Hematopoietic multipotent progenitor cell treated with erythropoietin and hydrocortisone succinate and interleukin-3 and kit ligand, for 6 days (in vitro differentiated cells): ENCODE data around the gene CNTN5.

Experiments
- DNase-seq: peaks from one replicate; pipeline ENCODE4 v3.0.0-alpha.2; 2015

The CNTN5 gene

DNA sequence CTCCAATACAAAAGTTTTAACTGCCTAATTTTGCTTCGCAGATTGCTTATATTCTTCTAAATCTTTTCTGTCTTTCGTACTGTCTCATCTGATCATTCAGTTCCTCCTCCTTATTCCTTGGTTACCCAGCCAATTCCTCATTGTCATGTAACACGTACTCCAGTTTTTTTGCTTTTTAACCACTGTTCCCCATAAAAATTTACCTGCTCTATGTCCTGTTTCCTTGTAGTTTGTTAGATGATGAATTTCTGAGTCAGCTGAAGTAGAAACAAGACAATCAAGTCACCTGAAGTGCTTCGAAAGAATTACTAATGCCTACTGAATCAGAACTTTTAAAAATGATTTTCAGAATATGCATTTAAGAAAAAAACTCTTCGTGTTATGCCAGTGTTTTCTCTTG lies 150.6 kb downstream of the CNTN5 start:
- DNase-seq: no peak

DNA sequence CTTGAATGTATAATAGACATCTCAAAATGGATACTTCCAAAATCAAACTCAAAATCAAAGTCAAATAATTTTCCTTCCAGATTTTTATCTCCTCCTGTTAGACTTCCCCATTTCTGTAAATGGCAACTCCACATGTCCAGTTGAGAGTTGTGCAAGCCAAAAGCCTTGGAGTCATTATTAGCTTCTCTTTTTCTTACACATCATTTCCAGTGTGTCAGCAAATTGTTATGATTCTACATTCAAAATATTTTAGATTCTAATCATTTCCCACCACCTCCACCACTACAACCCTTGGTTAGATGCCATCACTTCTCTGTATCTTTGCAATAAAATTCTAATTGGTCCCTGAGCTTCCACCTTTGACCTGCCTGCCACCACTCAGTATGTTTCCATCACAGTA lies 155.7 kb downstream of the CNTN5 start:
- DNase-seq: no peak

DNA sequence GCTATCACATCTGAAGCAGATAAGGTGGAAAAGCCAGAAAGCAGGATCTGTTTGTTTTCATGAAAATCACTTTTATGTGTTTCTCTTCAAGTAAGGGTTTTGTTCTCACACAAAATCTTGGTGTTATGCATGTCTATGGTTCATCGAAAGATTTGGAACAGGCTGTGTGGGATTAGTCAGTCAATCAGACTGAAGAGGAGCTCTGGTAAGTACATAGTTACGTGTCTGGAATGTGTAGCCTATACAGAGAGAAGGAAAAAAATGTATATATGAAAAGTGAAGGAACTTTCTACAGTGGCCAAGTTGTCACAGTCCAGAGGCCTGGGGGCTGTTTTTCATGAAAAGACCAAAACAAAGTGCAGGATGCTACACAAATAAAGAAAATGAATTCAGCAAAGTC lies 156.7 kb downstream of the CNTN5 start:
- no peak for DNase-seq

DNA sequence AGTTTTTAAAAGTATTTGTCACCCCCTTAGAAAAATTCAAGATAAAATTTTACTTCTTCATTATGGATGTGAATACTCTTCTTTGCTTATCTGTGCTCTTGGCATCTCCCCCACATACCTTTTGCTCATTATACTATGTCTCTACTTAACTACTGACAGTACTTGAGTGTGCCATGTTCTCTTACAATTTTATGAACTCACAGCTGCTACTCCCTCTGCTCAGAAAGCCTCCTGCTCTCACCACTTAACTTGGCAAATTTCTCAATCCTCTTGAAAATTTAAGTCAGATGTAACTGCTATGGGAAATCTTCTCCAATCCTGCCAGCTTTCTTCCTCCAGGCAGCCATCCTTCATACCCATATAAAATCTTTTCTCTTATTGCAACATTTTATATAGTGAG lies 163.4 kb downstream of the CNTN5 start:
- no peak for DNase-seq

DNA sequence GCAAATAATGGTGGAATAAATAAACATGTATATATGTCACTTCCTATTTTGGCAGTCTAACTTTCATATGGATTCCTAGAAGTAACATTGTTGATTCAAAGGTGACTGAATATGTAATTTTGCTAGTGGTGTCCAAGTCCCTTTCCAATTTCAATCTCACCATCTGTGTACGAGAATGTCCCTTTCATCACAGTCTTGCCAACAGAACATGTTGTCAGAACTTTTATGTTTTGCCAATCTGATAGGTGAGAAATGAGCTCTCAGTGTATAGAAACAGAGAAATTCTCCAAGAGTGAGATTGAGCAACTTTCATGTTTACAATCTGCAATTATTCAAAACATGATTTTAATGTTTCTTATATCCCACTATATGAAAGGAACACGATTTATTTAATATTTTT lies 167.5 kb downstream of the CNTN5 start:
- DNase-seq: no peak

DNA sequence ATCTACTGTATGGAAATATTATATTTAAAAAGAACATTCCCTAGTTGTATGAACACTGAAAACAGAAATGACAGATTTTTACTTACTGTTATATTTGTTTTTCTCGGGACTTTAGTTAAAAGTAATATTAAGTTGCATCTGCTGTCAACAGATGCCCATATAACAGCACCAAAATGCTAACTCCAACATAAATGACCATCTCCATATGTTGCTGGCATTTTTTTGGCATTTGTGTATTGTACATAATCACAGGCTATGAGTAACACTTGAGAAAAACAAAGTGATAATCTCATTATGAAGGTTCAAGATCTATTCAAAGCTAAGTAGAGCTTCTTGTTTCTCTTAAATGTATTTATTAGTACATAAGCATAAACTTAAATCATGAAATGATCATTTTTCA lies 172.0 kb downstream of the CNTN5 start:
- DNase-seq: no peak

DNA sequence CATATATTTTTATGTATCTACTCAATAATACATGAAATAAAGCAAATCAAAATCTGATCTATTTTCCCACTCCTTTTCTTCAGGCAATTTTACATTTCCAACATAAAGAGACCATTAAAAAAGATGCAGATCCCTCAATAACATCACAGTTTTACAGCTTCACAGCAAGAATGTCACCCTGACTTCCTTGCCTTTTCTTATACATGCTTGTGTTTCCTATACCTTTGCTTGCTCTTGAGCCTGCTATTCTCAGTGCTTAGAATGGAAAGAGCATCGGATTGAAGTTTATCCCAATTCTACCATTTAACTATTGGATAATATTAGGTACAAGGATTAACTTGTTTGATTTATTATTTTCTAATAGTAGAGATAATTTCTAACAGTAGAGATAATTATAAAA lies 176.7 kb downstream of the CNTN5 start:
- DNase-seq: no peak

DNA sequence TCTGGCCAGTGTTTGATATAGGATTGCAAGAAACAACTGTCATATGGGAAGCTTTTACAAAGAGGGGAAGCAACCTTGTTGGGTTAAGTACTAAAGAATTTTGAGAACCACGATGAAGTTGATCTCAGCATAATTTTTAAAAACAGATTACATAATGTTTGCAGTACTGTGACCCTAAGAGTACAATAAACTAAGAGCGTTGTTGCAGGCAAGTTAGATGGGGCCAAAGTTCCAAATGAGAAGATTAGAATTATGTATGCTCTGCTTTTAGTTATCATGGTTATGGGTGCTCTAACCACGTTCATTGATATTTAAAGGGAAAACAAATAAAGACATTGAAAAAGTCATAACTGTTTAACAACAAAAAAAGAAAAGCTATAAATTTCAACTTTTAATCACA lies 177.5 kb downstream of the CNTN5 start:
- DNase-seq: no peak

DNA sequence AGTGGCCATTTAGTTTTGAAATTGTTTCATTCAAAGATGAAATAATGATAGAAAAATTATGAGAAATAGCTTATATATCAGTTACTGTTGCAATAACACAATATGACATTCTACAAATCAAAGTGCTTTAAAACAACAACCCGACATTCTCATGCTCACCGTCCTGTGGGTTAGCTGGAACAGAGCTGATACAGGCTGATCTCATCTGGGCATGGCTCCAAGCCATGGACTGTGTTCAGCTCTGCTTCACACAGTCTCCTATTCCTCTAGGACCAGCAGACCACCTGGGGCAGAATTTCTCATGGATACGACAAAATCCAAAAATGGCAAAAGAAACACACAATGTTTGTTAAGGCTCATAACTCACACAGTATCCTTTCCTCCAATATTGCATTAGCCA lies 178.6 kb downstream of the CNTN5 start:
- DNase-seq: no peak

DNA sequence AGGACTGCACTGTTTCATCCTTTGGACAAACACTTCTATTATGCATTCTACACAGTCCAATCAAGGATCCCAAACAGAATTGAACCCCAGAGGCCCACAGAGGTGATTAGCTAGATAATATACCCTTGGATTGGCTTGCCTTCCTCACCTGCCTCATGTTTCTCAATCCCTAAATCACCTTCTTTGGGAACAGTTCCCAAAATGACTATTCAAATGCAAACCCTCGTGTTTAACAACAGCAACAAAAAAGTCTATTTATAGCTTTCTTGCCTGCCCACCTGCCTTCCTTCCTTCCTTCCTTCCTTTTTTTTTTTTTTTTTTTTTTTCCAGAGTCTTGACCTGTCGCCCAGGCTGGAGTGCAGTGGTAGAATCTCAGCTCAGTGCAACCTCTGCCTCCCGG lies 180.0 kb downstream of the CNTN5 start:
- no peak for DNase-seq

DNA sequence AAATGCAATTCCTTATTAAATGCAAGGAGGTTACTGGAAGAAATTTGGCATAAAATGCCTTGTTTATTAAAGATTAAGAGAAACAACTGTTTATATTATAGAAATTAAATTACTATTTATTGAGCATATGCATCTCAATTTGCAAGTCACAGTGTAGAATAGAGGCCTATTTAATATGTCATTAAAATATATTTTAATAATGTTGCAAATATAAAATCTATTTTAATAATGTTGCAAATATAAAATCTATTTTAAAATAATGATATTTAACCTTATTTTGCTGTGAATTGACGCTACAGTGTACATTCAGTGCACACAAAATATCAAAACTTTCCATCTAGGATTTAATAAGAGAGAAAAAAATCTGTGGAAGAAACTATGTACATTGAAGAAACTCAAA lies 188.1 kb downstream of the CNTN5 start:
- DNase-seq: no peak

DNA sequence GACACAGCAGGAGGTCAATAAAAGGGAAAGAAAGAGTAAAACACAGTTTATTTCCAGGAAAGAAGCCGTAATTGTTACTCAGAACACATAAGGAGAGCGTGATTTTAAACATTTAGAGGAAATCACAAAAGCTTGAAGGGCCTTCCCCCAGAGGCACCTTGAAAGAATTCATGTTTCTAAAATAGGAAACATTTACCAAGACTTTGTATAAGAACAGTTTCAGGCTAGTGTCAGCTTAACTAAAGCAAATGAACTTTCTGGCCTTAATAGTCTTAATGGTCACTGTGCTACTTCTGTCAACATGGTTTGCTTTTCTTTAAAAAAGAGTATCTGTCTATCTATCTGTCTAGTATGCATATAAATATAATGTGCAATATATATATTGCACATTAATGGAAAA lies 208.8 kb downstream of the CNTN5 start:
- DNase-seq: no peak

DNA sequence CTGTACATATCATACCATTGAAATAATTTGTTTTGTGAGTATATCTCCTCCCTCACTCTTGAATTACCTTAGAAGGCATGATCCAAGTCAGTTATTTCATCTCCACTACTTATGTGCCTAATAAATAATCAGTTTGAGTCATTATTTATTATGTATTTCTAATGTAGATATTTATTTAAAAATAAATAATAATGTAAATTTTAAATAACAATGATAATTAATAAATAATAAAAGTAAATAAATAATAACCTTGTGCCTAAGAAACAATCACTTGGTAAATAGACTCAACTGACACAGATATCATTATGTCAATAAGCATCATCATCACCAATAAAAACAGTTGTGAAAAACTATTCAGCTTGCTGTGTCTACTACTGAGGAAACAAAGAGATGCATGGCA lies 213.8 kb downstream of the CNTN5 start:
- no peak for DNase-seq

DNA sequence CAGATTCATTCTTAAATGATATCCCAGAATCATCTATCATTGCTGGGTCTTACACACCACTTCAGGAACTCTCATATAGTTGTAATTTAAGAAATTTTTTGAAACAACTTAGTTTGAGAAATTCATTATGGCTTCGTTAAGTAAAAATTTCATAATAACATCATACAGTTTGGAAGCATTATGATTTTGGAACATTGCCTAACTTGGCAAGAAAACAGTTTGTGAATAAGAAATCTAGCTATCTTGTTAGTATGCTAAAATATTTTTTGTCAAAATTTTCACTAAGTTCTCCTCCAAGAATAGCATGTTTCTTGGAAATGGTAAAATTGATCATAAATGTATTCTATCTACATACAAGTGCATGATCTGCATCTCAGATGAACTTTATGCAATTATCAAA lies 217.7 kb downstream of the CNTN5 start:
- no peak for DNase-seq

DNA sequence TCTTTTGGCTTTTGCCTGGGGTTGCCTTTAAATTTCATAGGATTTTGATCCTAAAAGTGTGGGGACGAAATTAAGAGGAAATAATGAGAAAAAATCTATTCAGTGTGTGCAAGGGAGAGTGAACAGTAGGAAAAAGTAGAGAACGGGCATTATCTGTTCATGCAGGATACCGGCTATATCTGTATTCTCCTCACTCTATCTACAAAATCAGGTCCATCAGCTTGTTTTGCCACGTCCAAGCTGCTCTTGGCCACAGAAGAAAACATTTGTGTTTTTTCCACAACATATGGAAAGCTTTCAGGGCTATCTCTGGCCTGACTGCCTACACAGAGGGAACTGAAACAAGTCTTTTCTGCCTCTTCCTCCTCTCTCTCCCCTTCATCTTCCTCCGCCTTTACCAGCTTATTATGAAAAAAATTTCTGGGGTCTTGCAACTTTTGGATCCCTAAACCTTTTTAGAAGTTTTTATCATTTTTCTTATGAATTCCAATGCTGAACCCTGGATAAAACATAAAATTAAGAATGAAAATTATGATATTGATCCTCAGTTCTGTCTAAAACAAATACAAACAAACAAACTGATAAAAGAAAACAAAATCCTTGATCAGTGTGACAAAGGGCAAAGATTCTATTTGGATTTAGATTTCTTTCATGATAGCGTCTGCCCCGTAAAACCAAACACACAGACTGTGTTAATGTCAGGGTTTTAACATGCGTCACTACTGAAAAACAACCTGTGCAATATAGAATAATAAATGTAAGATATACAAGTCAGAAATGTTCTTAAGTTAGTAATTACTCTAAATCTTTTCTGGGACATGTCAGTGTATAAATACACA lies 219.7 kb downstream of the CNTN5 start:
- DNase-seq: no peak

DNA sequence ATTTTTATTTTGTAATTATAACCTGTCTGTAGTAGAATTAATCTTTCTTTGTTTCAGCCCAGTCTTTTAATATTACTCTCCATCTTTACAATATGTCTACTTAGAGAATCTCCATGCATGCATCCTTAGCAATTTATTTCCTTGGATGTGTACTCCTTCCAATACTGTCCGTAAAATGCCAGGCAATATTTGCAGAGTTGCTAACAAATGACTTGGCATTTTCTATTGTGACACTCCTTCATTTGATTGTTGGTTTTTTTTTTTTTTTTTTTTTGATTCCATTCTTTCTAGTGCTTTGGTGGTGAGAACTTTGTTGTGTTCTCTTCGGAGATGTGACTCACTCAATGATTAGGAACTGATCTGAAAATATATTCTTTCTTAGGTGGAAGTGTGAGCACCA lies 220.3 kb downstream of the CNTN5 start:
- no peak for DNase-seq

DNA sequence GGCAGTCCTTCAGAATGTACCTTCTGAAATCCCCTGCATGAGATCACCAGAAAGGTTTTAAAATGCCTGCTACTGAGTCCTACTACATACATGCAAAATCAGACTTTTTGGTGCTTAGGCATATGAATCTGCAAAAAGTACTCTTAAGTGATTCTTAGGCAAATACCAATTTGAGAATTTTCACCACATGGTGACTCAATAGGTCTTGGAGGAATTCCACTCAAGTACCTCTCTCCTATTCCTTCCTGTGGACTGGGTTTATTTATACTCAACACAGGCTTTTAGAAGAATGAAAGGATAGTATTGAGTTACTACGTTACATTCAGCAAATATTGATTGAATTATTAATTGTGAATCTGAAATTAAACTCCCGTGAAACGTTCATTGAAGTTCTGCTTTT lies 223.9 kb downstream of the CNTN5 start:
- DNase-seq: no peak

DNA sequence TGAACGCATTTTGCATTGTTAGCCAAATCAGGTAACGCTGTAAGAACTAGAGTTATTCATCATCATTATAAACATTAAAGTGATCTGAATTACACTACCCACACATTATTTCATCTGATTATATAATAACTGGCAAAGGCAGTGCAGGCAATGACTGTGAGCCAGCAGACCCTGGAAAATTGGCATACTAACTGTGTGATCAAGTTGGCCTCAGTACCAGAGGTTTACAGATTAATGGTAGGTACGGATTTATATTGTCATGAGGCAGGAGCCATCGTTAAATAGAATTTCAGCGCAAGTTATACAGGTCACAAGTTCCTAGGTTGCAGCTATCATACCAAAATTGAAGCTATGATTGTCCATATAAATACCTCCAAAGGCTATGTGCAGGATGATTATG lies 225.4 kb downstream of the CNTN5 start:
- DNase-seq: no peak

DNA sequence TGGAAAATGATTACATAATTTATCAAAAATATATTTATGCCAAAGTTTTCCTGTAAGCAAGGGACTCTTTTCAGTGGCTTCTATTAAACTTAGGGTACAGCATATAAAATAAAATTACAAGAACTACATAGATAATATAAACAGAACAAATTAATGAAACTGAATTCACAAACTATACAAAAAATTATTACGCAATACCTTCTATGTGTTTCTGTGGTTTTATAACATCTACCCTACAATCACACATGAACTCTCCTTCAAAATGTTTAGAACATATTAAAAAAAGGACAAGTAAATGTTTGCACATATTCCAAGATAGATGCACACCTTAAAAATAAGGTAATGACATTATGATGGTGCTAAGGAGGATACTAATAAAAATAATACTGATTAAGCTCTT lies 235.9 kb downstream of the CNTN5 start:
- DNase-seq: no peak

DNA sequence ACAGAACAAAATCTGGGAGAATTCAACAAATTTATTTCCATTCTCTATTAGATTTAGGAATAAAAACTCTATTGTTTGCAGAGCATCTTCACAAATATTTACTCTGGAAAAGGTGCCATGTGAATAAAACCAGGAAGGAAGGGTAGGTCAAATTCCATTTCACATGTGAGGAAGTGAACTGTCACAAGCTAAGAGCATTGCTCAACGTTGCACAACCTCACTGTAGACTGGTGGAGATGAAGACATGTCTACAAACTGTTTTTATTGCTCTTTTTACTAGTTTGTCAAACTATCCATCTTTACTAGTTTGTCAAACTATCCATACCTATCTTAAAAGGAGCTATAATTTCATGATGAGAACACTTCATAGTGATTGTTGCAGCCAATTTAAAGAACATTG lies 236.4 kb downstream of the CNTN5 start:
- DNase-seq: peak; percentile 6

DNA sequence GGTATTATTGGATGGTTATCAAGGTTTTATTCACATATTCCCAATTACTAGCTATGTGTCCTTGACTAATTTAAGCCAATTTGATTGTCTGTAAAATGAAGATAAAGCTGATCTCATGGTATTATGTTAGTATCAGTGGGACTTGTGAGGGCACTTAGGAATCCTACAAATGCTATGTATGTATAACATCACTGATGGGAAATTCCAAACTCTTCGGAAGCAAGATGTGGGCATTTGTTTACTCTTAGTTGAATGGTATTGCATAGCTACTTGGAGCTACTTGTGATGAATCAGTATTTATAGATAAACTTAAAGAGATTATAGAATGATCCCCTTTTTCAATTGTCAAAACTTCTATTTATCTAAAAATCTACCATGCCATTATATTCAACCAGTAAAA lies 239.9 kb downstream of the CNTN5 start:
- DNase-seq: no peak

DNA sequence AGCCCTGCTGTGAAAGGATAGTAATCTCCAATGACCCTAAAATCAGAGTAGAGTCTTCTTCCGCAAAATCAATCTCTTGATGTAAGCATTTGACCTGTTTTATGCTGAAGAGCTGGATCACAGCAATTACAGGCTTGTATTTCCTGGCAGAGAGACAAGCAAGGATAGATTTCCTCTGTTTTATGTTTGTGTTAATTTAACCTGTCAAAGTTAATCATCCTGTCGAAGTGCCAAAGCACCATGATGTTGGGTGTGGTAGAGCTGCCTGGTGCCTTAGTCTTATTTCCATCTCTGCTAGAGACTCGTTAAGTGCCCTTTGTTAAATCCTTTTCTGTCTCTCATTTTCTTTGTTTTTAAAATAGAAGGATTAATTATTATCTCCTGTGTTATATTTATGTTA lies 248.1 kb downstream of the CNTN5 start:
- no peak for DNase-seq

DNA sequence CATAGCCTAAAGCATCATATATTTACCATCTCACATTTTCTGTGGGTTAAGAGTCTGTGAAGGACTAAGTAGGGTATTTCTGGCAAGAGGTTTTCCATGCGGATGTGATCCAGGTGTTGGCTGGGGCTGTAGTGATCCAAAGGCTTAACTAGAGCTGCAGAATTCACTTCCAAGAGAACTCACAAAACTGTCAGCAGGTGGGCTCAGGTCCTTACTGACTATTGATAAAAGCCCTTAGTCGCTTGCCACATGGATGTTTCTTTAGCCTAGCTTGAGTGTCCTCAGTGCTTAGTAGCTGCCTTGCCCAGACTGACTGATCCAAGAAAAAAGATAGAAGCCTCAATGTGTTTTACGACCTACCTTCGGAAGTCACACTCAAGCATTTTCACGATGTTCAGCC lies 250.8 kb downstream of the CNTN5 start:
- no peak for DNase-seq

DNA sequence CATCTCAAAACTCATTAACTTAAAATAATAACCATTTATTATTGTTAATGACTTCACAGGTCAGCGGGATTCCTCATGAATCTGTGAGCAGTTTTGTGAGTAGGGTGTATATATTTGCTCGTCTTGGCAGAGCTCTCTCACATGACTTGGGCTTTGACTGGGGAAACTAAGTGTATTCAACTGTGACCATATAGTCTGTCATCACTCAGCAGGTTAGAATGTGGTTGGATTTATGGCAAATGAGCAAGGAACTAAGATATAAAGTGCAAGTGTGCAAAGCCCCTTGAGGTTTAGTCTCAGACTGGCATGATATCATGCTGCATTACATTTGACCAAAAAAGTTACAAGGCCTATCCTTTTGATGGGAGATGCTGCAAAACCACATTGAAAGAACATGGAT lies 254.8 kb downstream of the CNTN5 start:
- DNase-seq: no peak

DNA sequence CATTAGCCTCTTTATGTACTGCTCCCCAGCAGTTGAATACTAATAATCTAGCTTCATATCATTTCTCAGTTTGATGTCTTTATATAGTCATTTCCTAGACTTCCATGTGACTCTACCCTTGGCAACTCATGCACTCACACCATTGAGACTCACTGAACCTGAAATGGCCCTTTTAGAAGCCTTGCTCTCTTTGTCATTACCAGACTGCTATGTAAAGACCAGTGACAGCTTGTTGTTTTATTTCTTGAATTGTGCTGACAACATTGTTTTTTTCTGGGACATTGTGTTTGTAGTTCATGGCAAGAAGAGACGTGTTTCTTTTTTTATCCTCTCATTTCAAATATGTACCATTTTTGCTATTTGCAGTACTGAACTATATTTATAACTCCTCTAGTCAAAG lies 256.5 kb downstream of the CNTN5 start:
- no peak for DNase-seq

DNA sequence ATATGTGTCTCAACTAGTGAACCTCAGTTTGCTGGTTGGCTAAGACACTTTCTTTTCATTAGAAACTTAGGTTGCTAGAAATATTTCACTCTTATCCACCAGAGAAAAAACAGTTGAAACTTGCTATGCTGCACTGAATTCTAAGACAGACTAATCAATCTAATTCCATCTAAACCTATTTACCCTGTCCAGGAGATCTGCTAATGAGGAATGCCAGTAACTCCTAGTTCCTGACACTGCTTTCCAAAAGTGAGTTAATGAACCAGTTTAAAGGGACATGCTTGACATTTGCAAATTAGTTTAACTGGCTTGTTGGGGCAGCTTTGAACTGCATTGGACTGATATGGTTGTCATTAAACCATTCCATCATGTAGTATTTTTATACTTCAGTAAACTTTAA lies 258.5 kb downstream of the CNTN5 start:
- DNase-seq: no peak
